ENCODE results near the gene SLC39A11. TPM values are rescaled to one million over a fixed set of nuclear protein-coding genes. Genes with fewer than 3 reads are reported as not detected.

The SLC39A11 gene
- total RNA-seq, 2 experiments from 2014 or later, result 25.6 to 51.5 TPM

GRCh38 chr17:72985882-72986720 lies 106.4 kb downstream of the SLC39A11 start:
- ChIA-PET POLR2A (interaction anchor here (0.6 to 2.8 kb wide), 5 partner anchors 15 to 262 kb away, joined by 3 to 10 read pairs (median 3); no protein-coding TSS in a partner anchor), CTCF (ENCODE audit: unreplicated experiment) (interaction anchor here (0.6 to 2.7 kb wide), 10 partner anchors 12 to 270 kb away, joined by 3 to 9 read pairs (median 4); no protein-coding TSS in a partner anchor)
- H2AFZ ChIP-seq (ENCODE audit: low read length), result no peak overlapping the region
- no peaks in the 10 kb centered on the region for H4K20me1 ChIP-seq (ENCODE audit: insufficient read depth, low read length)
- no peak overlapping the region for H3K4me2 ChIP-seq (ENCODE audit: low read length)
- no peak overlapping the region for H3K4me3 ChIP-seq (ENCODE audit: low read depth, low read length, poor library complexity, severe bottlenecking)
- BruUV-seq (replicated peaks), result no TSS peak
- H3K27ac ChIP-seq (ENCODE audit: low read depth, low read length, poor library complexity, severe bottlenecking), result no peak overlapping the region
- DNase-seq (ENCODE audit: low spot score), result peak; percentile 81
- TF ChIP-seq EZH2phosphoT487 (IDR thresholded peaks at IDR 0.05; ENCODE audit: borderline replicate concordance, low read depth, low read length), result no peak
- TF ChIP-seq, protein P1, sequence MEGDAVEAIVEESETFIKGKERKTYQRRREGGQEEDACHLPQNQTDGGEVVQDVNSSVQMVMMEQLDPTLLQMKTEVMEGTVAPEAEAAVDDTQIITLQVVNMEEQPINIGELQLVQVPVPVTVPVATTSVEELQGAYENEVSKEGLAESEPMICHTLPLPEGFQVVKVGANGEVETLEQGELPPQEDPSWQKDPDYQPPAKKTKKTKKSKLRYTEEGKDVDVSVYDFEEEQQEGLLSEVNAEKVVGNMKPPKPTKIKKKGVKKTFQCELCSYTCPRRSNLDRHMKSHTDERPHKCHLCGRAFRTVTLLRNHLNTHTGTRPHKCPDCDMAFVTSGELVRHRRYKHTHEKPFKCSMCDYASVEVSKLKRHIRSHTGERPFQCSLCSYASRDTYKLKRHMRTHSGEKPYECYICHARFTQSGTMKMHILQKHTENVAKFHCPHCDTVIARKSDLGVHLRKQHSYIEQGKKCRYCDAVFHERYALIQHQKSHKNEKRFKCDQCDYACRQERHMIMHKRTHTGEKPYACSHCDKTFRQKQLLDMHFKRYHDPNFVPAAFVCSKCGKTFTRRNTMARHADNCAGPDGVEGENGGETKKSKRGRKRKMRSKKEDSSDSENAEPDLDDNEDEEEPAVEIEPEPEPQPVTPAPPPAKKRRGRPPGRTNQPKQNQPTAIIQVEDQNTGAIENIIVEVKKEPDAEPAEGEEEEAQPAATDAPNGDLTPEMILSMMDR (conservative IDR thresholded peaks at IDR 0.05; ENCODE audit: low read length), result peak; percentile 100
- H3K36me3 ChIP-seq (ENCODE audit: insufficient read depth, low read length), result no peaks in the 10 kb centered on the region
- H3K9me3 ChIP-seq (ENCODE audit: low read length), result no peaks in the 10 kb centered on the region
- no peaks in the 10 kb centered on the region for H3K79me2 ChIP-seq (ENCODE audit: insufficient read depth, low read depth, low read length)
- intact Hi-C loops (cut with micrococcal nuclease; ENCODE audit: unreplicated experiment), result loop anchor here (1.0 to 10.0 kb wide), 3 partner anchors 170 to 379 kb away; no protein-coding TSS in a partner anchor
- no peaks in the 10 kb centered on the region for H3K9me2 ChIP-seq (ENCODE audit: insufficient read depth, low read length)
- H3K4me1 ChIP-seq (ENCODE audit: insufficient read depth, low read length, poor library complexity, severe bottlenecking), result no peaks in the 10 kb centered on the region

DNA sequence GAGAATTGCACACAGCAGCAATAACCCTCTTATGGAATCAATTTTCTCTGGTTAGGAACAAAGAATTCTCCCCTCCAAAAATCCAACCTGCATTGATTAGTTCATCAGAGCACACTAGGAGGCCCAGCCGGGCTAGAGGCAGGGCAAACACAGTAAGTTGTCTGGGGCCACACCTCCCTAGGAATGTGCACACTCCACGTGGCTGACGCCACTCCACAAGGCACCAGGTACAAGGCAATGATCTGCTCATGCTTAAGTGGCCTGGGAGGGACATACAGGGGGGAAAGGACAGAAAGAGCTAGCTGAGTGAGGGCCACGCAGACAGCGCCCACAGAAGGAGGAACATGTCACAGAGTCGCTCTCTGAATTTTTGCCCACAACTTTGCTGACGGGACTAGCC lies 107.6 kb downstream of the SLC39A11 start:
- Histone ChIP-seq H2AFZ (ENCODE audit: low read length) (no peak overlapping the region), H3K9me3 (ENCODE audit: low read length) (no peaks in the 10 kb centered on the region), H3K27ac (ENCODE audit: low read depth, low read length, poor library complexity, severe bottlenecking) (no peak overlapping the region), H3K79me2 (ENCODE audit: insufficient read depth, low read depth, low read length) (no peaks in the 10 kb centered on the region), H3K36me3 (ENCODE audit: insufficient read depth, low read length) (no peaks in the 10 kb centered on the region), H3K4me1 (ENCODE audit: insufficient read depth, low read length, poor library complexity, severe bottlenecking) (no peaks in the 10 kb centered on the region), H3K9me2 (ENCODE audit: insufficient read depth, low read length) (no peaks in the 10 kb centered on the region), H3K4me2 (ENCODE audit: low read length) (no peak overlapping the region), H3K4me3 (ENCODE audit: low read depth, low read length, poor library complexity, severe bottlenecking) (no peak overlapping the region), H4K20me1 (ENCODE audit: insufficient read depth, low read length) (no peaks in the 10 kb centered on the region)
- TF ChIP-seq, protein P1 (conservative IDR thresholded peaks at IDR 0.05; ENCODE audit: low read length), result no peak
- no peak for TF ChIP-seq EZH2phosphoT487 (IDR thresholded peaks at IDR 0.05; ENCODE audit: borderline replicate concordance, low read depth, low read length)
- CTCF ChIA-PET (ENCODE audit: unreplicated experiment), result interaction anchor here (2.7 kb wide), 1 partner anchor 258 kb away, joined by 9 read pairs; no protein-coding TSS in a partner anchor
- BruUV-seq (replicated peaks), result no TSS peak
- POLR2A ChIA-PET, result interaction anchor here (2.8 kb wide), 1 partner anchor 257 kb away, joined by 10 read pairs; no protein-coding TSS in a partner anchor
- DNase-seq (ENCODE audit: low spot score), result no peak
- intact Hi-C loops (cut with micrococcal nuclease; ENCODE audit: unreplicated experiment), result loop anchor here (10.0 kb wide), 1 partner anchor 380 kb away; no protein-coding TSS in a partner anchor

Measured in OCI-LY7 (cell line).